ENCODE data around the gene TBC1D20.

GRCh38 chr20:479487-479886, 17.2 kb upstream of the TBC1D20 start:
- TF ChIP-seq CTCF (IDR thresholded peaks at IDR 0.05) (no peak), ZFX (IDR thresholded peaks at IDR 0.05; ENCODE audit: borderline replicate concordance) (no peak)

All from 22Rv1 (cell line).